ENCODE measurements around the gene CARS1.

The CARS1 gene

GRCh38 chr11:3021125-3021524, 36.1 kb downstream of the CARS1 start:
- peaks cover 93% of the 10 kb centered on the region for H3K36me3 Mint-ChIP-seq (ENCODE audit: low read depth)
- no peaks in the 10 kb centered on the region for H3K27me3 Mint-ChIP-seq
- peak overlapping the region; percentile 50 for H3K27ac Mint-ChIP-seq
- no peak overlapping the region for H3K4me3 Mint-ChIP-seq
- DNase-seq: no peak
- no peaks in the 10 kb centered on the region for H3K9me3 Mint-ChIP-seq
- H3K4me1 Mint-ChIP-seq (ENCODE audit: low read depth): peaks cover 52% of the 10 kb centered on the region

DNA sequence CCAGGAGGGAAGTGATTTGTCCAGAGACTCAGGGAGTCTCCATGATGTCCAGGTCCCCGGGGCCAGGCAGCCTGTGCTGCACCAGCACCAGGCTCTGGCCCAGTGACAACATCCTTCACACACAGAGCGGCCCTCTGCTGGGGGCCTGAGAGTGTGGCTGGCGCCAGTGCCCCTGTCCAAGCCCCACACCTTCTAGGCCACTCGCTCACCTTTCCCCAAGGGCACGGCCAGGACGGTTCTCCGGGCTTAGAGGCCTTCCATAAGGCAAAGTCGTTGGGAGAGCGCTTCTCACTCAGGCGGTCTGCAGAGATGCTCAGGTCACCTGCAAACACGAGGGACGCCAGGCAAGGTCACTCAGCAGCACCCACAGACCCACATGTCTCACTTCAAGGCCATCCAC, 37.2 kb downstream of the CARS1 start:
- H3K27me3 Mint-ChIP-seq: no peaks in the 10 kb centered on the region
- no peak overlapping the region for H3K4me3 Mint-ChIP-seq
- H3K9me3 Mint-ChIP-seq: no peaks in the 10 kb centered on the region
- no peak overlapping the region for H3K27ac Mint-ChIP-seq
- DNase-seq: no peak
- peaks cover 94% of the 10 kb centered on the region for H3K36me3 Mint-ChIP-seq (ENCODE audit: low read depth)
- peaks cover 62% of the 10 kb centered on the region for H3K4me1 Mint-ChIP-seq (ENCODE audit: low read depth)

- DNase-seq: no peak
- Mint-ChIP-seq H3K36me3 (ENCODE audit: low read depth) (peaks cover 97% of the 10 kb centered on the region), H3K9me3 (no peaks in the 10 kb centered on the region), H3K27ac (peak overlapping the region; percentile 61), H3K4me1 (ENCODE audit: low read depth) (peaks cover 74% of the 10 kb centered on the region), H3K4me3 (no peak overlapping the region), H3K27me3 (no peaks in the 10 kb centered on the region)
These were observed 38.6 kb downstream of the CARS1 start for GRCh38 chr11:3018596-3018995.

DNA sequence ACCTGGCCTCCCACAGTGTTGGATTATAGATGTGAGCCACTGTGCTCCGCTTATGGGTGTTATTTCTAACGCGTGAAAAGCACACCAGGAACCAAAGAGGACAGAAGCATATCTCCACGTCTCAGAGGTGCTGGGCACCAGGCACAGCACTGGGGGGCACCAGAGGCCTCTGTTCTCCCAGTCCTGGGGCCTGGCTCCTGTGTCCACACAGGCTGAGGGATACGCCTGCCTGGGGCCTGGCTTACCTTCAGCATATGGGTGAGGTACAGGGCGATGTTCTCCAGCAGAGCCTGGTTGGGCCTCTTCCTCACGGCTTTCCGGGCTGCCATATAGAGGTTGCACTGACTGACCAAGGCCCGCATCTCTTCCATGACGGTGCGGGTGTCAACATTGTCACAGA, 40.4 kb downstream of the CARS1 start:
- H3K27me3 Mint-ChIP-seq: no peaks in the 10 kb centered on the region
- no peak for DNase-seq
- peak overlapping the region; percentile 80 for H3K27ac Mint-ChIP-seq
- no peaks in the 10 kb centered on the region for H3K9me3 Mint-ChIP-seq
- no peak overlapping the region for H3K4me3 Mint-ChIP-seq
- H3K36me3 Mint-ChIP-seq (ENCODE audit: low read depth): peaks cover 96% of the 10 kb centered on the region
- H3K4me1 Mint-ChIP-seq (ENCODE audit: low read depth): peaks cover 62% of the 10 kb centered on the region

- no peaks in the 10 kb centered on the region for H3K27me3 Mint-ChIP-seq
- peaks cover 99% of the 10 kb centered on the region for H3K36me3 Mint-ChIP-seq (ENCODE audit: low read depth)
- H3K4me1 Mint-ChIP-seq (ENCODE audit: low read depth): peaks cover 66% of the 10 kb centered on the region
- no peak overlapping the region for H3K4me3 Mint-ChIP-seq
- no peaks in the 10 kb centered on the region for H3K9me3 Mint-ChIP-seq
- H3K27ac Mint-ChIP-seq: peak overlapping the region; percentile 83
- DNase-seq: no peak
These were observed 41.4 kb downstream of the CARS1 start for GRCh38 chr11:3015796-3016195.

DNA sequence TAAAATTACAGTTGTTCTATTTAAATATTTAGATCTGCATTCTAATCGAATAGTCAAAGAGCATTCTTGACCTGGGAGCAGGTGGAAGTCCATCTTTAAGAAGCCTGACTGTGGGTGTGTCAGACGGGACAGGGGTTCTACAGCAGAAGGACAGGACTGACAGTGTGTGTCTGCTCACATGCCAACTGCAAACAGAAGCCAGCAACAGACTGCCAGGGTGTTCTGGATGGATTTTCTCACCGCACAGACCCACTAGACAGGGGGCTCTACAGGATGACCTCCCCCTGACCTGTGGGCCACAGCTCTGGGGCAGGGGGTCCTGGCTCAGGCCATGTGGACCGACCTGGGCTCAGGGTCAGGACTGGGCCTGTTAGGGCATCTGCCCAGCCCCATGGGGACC, 42.3 kb downstream of the CARS1 start:
- peaks cover 73% of the 10 kb centered on the region for H3K4me1 Mint-ChIP-seq (ENCODE audit: low read depth)
- DNase-seq: no peak
- H3K36me3 Mint-ChIP-seq (ENCODE audit: low read depth): peaks cover 99% of the 10 kb centered on the region
- H3K9me3 Mint-ChIP-seq: no peaks in the 10 kb centered on the region
- peak overlapping the region; percentile 21 for H3K4me3 Mint-ChIP-seq
- H3K27me3 Mint-ChIP-seq: no peaks in the 10 kb centered on the region
- peak overlapping the region; percentile 83 for H3K27ac Mint-ChIP-seq

- Mint-ChIP-seq H3K9me3 (no peaks in the 10 kb centered on the region), H3K27ac (peak overlapping the region; percentile 83), H3K4me1 (ENCODE audit: low read depth) (peaks cover 76% of the 10 kb centered on the region), H3K27me3 (no peaks in the 10 kb centered on the region), H3K36me3 (ENCODE audit: low read depth) (peaks cover 99% of the 10 kb centered on the region), H3K4me3 (peak overlapping the region; percentile 21)
- DNase-seq: peak; percentile 67
These were observed 42.9 kb downstream of the CARS1 start for GRCh38 chr11:3014057-3014938.

GRCh38 chr11:3011891-3012885, 45.0 kb downstream of the CARS1 start:
- peak overlapping the region; percentile 77 for H3K27ac Mint-ChIP-seq
- H3K4me1 Mint-ChIP-seq (ENCODE audit: low read depth): peaks cover 69% of the 10 kb centered on the region

GRCh38 chr11:3010521-3011275, 46.5 kb downstream of the CARS1 start:
- Mint-ChIP-seq H3K27me3 (no peaks in the 10 kb centered on the region), H3K9me3 (no peaks in the 10 kb centered on the region), H3K36me3 (ENCODE audit: low read depth) (peaks cover 96% of the 10 kb centered on the region), H3K27ac (peak overlapping the region; percentile 77), H3K4me3 (no peak overlapping the region), H3K4me1 (ENCODE audit: low read depth) (peaks cover 58% of the 10 kb centered on the region)
- no peak for DNase-seq

More at GRCh38 chr11:3011891-3012885, 45.0 kb downstream of the CARS1 start:
- no peaks in the 10 kb centered on the region for H3K27me3 Mint-ChIP-seq
- H3K4me3 Mint-ChIP-seq: no peak overlapping the region
- H3K36me3 Mint-ChIP-seq (ENCODE audit: low read depth): peaks cover 99% of the 10 kb centered on the region
- no peak for DNase-seq
- H3K9me3 Mint-ChIP-seq: no peaks in the 10 kb centered on the region

GRCh38 chr11:3010004-3010403, 47.2 kb downstream of the CARS1 start:
- Mint-ChIP-seq H3K27me3 (no peaks in the 10 kb centered on the region), H3K36me3 (ENCODE audit: low read depth) (peaks cover 96% of the 10 kb centered on the region), H3K4me1 (ENCODE audit: low read depth) (peaks cover 51% of the 10 kb centered on the region), H3K27ac (peak overlapping the region; percentile 75), H3K9me3 (no peaks in the 10 kb centered on the region), H3K4me3 (no peak overlapping the region)
- no peak for DNase-seq

GRCh38 chr11:3009481-3009880, 47.7 kb downstream of the CARS1 start:
- no peaks in the 10 kb centered on the region for H3K9me3 Mint-ChIP-seq
- DNase-seq: no peak
- peak overlapping the region; percentile 75 for H3K27ac Mint-ChIP-seq
- no peak overlapping the region for H3K4me3 Mint-ChIP-seq
- no peaks in the 10 kb centered on the region for H3K27me3 Mint-ChIP-seq
- H3K36me3 Mint-ChIP-seq (ENCODE audit: low read depth): peaks cover 93% of the 10 kb centered on the region
- peaks cover 46% of the 10 kb centered on the region for H3K4me1 Mint-ChIP-seq (ENCODE audit: low read depth)

DNA sequence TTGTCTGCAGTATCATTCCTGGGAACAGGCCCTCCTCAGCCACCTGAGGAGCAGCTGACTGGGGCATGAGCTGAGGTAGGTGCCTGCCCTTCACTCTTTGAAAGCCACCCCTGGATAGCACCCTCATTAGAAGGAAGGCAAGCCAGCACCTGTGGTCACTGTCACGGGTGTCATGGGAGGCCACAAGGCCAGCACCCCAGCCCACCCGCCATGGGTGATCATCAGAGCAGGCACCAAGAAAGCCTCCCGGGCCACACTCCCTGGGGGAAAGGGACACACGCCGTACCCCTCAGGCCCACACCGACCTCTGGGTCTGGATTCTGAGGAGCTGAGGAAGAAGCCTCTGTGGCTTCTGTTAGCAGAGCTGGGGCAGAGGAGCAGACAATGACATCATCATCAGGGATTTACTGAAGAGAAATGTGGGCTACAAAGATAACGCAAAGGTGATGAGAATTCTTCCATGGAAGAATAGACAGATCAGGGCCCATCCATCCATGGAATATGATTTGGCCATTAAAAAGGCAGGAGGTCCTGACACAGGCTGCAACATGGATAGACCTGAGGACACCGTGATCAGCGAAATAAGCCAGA, 48.4 kb downstream of the CARS1 start:
- peaks cover 39% of the 10 kb centered on the region for H3K4me1 Mint-ChIP-seq (ENCODE audit: low read depth)

DNA sequence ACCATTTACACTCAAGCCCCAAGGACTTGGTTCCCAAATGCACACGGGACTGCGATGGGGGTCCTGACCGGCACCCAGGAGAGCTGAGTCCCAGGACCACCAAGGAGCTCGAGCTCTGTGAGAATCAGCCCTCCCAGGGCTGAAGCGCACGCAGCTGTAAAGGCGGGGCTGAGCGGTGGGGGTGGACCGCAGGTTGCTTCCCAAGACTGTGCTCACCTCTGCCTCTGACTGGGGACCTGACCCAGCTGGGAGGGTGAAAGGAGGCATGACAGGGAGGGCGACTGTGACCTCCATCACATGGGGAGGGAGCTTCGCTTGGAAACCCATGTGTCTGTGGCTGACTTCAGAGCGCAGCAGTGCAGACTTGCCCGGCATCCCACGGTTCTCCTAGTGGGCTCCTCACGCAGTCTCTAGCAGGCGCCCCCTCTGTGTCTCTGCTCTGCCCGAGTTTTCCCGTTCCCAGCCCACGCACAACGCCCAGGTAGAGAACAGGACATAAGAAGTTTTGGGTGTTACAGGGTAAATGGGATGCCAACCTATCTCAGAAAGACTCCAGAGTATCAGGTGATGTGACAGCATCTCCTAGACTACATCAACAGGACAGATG, 49.7 kb downstream of the CARS1 start:
- H3K4me1 Mint-ChIP-seq (ENCODE audit: low read depth): peaks cover 34% of the 10 kb centered on the region
- peak overlapping the region; percentile 70 for H3K27ac Mint-ChIP-seq
- H3K27me3 Mint-ChIP-seq: no peaks in the 10 kb centered on the region
- no peak for DNase-seq
- H3K4me3 Mint-ChIP-seq: no peak overlapping the region
- H3K36me3 Mint-ChIP-seq (ENCODE audit: low read depth): peaks cover 94% of the 10 kb centered on the region
- no peaks in the 10 kb centered on the region for H3K9me3 Mint-ChIP-seq

More for the DNA sequence above, 48.4 kb downstream of the CARS1 start:
- Mint-ChIP-seq H3K4me3 (no peak overlapping the region), H3K27me3 (no peaks in the 10 kb centered on the region), H3K27ac (peak overlapping the region; percentile 50), H3K36me3 (ENCODE audit: low read depth) (peaks cover 93% of the 10 kb centered on the region), H3K9me3 (no peaks in the 10 kb centered on the region)
- no peak for DNase-seq

All from activated T-cell treated with anti-CD3 and anti-CD28 coated beads, Interleukin-2, amount 50 U/mL, for 24 hours (primary cell).